Measurements from ENCODE around the gene NDUFAF2. TPM values are rescaled to one million over a fixed set of nuclear protein-coding genes. Genes with fewer than 3 reads are reported as not detected.

NDUFAF2 gene
- total and polyA plus RNA-seq, 4 donors, result 12.2 to 68.8 (median 29.8) TPM

- peaks cover 0 to 8% (median 0%) of the 10 kb centered on the region in 5 donors for H3K4me1 ChIP-seq (ENCODE audit: control insufficient read depth in 5 of 5, insufficient read depth in 5 of 5, low read length in 5 of 5)
- H3K36me3 ChIP-seq (ENCODE audit: control insufficient read depth in 4 of 4, insufficient read depth in 4 of 4, low read length in 4 of 4), result no peaks in the 10 kb centered on the region
- TF ChIP-seq CTCF (IDR thresholded peaks at IDR 0.05; ENCODE audit: control extremely low read depth, extremely low read depth), result no peak
- DNase-seq (no peak), ATAC-seq (ENCODE audit: insufficient read depth, low FRiP score) (no peak)
- H3K4me3 ChIP-seq, result no peak overlapping the region
- H3K9me3 ChIP-seq (ENCODE audit: control insufficient read depth in 4 of 4, insufficient read depth in 3 of 4, low read length in 3 of 4), result peaks cover 0 to 6% (median 0%) of the 10 kb centered on the region in 4 donors
- H3K27me3 ChIP-seq (ENCODE audit: control insufficient read depth in 3 of 3, insufficient read depth in 3 of 3, low read length in 2 of 3), result no peaks in the 10 kb centered on the region
- H3K27ac ChIP-seq (ENCODE audit: low read depth in 1 of 2, low read length in 1 of 2), result no peak overlapping the region
- WGBS, 2 donors, result 55 to 72% methylated on average over 2 of the region's 2 CpGs
- H3K9ac ChIP-seq (ENCODE audit: insufficient read depth in 1 of 2, low read length in 2 of 2), result no peak overlapping the region
Observed at GRCh38 chr5:60961685-60962084, 16.7 kb downstream of the NDUFAF2 start.

GRCh38 chr5:60972231-60972630 lies 27.2 kb downstream of the NDUFAF2 start:
- TF ChIP-seq CTCF (IDR thresholded peaks at IDR 0.05; ENCODE audit: control extremely low read depth, extremely low read depth), result no peak
- peaks cover 0 to 1% (median 0%) of the 10 kb centered on the region in 4 donors for H3K9me3 ChIP-seq (ENCODE audit: control insufficient read depth in 4 of 4, insufficient read depth in 3 of 4, low read length in 3 of 4)
- H3K4me1 ChIP-seq (ENCODE audit: control insufficient read depth in 5 of 5, insufficient read depth in 5 of 5, low read length in 5 of 5), result no peaks in the 10 kb centered on the region
- no peaks in the 10 kb centered on the region for H3K27me3 ChIP-seq (ENCODE audit: control insufficient read depth in 3 of 3, insufficient read depth in 3 of 3, low read length in 2 of 3)
- no peak overlapping the region for H3K9ac ChIP-seq (ENCODE audit: insufficient read depth in 1 of 2, low read length in 2 of 2)
- H3K4me3 ChIP-seq, result no peak overlapping the region
- H3K36me3 ChIP-seq (ENCODE audit: control insufficient read depth in 4 of 4, insufficient read depth in 4 of 4, low read length in 4 of 4), result no peaks in the 10 kb centered on the region
- no peak overlapping the region for H3K27ac ChIP-seq (ENCODE audit: low read depth in 1 of 2, low read length in 1 of 2)
- 77 to 94% methylated on average over 3 of the region's 3 CpGs for WGBS, 2 donors
- DNase-seq (no peak), ATAC-seq (ENCODE audit: insufficient read depth, low FRiP score) (no peak)

GRCh38 chr5:60977956-60978737 lies 33.1 kb downstream of the NDUFAF2 start:
- H3K9me3 ChIP-seq (ENCODE audit: control insufficient read depth in 4 of 4, insufficient read depth in 3 of 4, low read length in 3 of 4), result peaks cover 0 to 2% (median 0%) of the 10 kb centered on the region in 4 donors
- no peaks in the 10 kb centered on the region for H3K36me3 ChIP-seq (ENCODE audit: control insufficient read depth in 4 of 4, insufficient read depth in 4 of 4, low read length in 4 of 4)
- TF ChIP-seq CTCF (IDR thresholded peaks at IDR 0.05; ENCODE audit: control extremely low read depth, extremely low read depth), result no peak
- no peak overlapping the region for H3K9ac ChIP-seq (ENCODE audit: insufficient read depth in 1 of 2, low read length in 2 of 2)
- DNase-seq (no peak), ATAC-seq (ENCODE audit: insufficient read depth, low FRiP score) (no peak)
- WGBS, 2 donors, result 79 to 83% methylated on average over 9 of the region's 9 CpGs
- H3K27ac ChIP-seq (ENCODE audit: low read depth in 1 of 2, low read length in 1 of 2), result no peak overlapping the region
- peaks cover 0 to 6% (median 0%) of the 10 kb centered on the region in 5 donors for H3K4me1 ChIP-seq (ENCODE audit: control insufficient read depth in 5 of 5, insufficient read depth in 5 of 5, low read length in 5 of 5)
- H3K27me3 ChIP-seq (ENCODE audit: control insufficient read depth in 3 of 3, insufficient read depth in 3 of 3, low read length in 2 of 3), result no peaks in the 10 kb centered on the region
- H3K4me3 ChIP-seq, result no peak overlapping the region

Data from lung (tissue), 12 donors.